Muscle layer of colon (tissue), 2 donors: Measurements from ENCODE around the gene DMBX1.
A peak's percentile ranks its signal among the peaks of the same experiment; 100 is the strongest.

Experiments used
- H3K27ac ChIP-seq: one replicate; pipeline ENCODE4 v1.7.0; 2013; ENCODE audit warnings: low read depth, mild to moderate bottlenecking, low read length, moderate library complexity
- H3K27me3 ChIP-seq, 2 donors: one replicate each; pipeline ENCODE4 v1.7.0; 2013; ENCODE audit warnings: low read length in 2 of 2, mild to moderate bottlenecking in 2 of 2; ENCODE audit not compliant: insufficient read depth in 2 of 2, control insufficient read depth in 1 of 2
- H3K36me3 ChIP-seq: one replicate; pipeline ENCODE4 v1.7.0; 2013; ENCODE audit warnings: mild to moderate bottlenecking, low read length; ENCODE audit not compliant: insufficient read depth
- H3K4me1 ChIP-seq: one replicate; pipeline ENCODE4 v1.7.0; 2013; ENCODE audit warnings: mild to moderate bottlenecking, low read length; ENCODE audit not compliant: insufficient read depth
- H3K4me3 ChIP-seq, 2 donors: one replicate each; pipeline ENCODE4 v1.7.0; 2013; ENCODE audit warnings: low read length in 2 of 2, low read depth in 1 of 2, mild to moderate bottlenecking in 1 of 2, moderate library complexity in 1 of 2
- H3K9ac ChIP-seq: one replicate; pipeline ENCODE4 v1.7.0; 2013; ENCODE audit warnings: low read length
- H3K9me3 ChIP-seq: one replicate; pipeline ENCODE4 v1.7.0; 2013; ENCODE audit warnings: mild to moderate bottlenecking, low read length
- donor health status: abdominal sarcoma.
- donor health status: Adenocarcinoma of cecum.

Gene DMBX1

GRCh38 chr1:46487818-46488218 is 1.8 kb upstream of the DMBX1 start:
- no peak overlapping the region for H3K4me3 ChIP-seq
- no peaks in the 10 kb centered on the region for H3K9me3 ChIP-seq
- H3K9ac ChIP-seq, result no peak overlapping the region
- peaks cover 67 to 96% of the 10 kb centered on the region in 2 donors for H3K27me3 ChIP-seq
- H3K36me3 ChIP-seq, result no peaks in the 10 kb centered on the region
- peaks cover 6% of the 10 kb centered on the region for H3K4me1 ChIP-seq
- no peak overlapping the region for H3K27ac ChIP-seq

GRCh38 chr1:46488343-46489168 is 1.1 kb upstream of the DMBX1 start:
- peaks cover 68 to 96% of the 10 kb centered on the region in 2 donors for H3K27me3 ChIP-seq

GRCh38 chr1:46489169-46489637 is 433 bp upstream of the DMBX1 start:
- Histone ChIP-seq H3K4me1 (peaks cover 6% of the 10 kb centered on the region), H3K27me3 (peaks cover 68 to 96% of the 10 kb centered on the region in 2 donors), H3K36me3 (no peaks in the 10 kb centered on the region), H3K27ac (no peak overlapping the region), H3K4me3 (no peak overlapping the region), H3K9me3 (no peaks in the 10 kb centered on the region), H3K9ac (no peak overlapping the region)

More at GRCh38 chr1:46488343-46489168, 1.1 kb upstream of the DMBX1 start:
- Histone ChIP-seq H3K4me3 (no peak overlapping the region), H3K9me3 (no peaks in the 10 kb centered on the region), H3K27ac (no peak overlapping the region), H3K4me1 (peaks cover 6% of the 10 kb centered on the region), H3K36me3 (no peaks in the 10 kb centered on the region), H3K9ac (no peak overlapping the region)

- Histone ChIP-seq H3K4me3 (peak overlapping the region in 1 of 2 donors; percentile 43), H3K9me3 (no peaks in the 10 kb centered on the region), H3K4me1 (peaks cover 6% of the 10 kb centered on the region), H3K9ac (no peak overlapping the region), H3K27me3 (peaks cover 70 to 99% of the 10 kb centered on the region in 2 donors), H3K27ac (no peak overlapping the region), H3K36me3 (no peaks in the 10 kb centered on the region)
Observed at GRCh38 chr1:46490406-46490655, 695 bp downstream of the DMBX1 start.

DNA sequence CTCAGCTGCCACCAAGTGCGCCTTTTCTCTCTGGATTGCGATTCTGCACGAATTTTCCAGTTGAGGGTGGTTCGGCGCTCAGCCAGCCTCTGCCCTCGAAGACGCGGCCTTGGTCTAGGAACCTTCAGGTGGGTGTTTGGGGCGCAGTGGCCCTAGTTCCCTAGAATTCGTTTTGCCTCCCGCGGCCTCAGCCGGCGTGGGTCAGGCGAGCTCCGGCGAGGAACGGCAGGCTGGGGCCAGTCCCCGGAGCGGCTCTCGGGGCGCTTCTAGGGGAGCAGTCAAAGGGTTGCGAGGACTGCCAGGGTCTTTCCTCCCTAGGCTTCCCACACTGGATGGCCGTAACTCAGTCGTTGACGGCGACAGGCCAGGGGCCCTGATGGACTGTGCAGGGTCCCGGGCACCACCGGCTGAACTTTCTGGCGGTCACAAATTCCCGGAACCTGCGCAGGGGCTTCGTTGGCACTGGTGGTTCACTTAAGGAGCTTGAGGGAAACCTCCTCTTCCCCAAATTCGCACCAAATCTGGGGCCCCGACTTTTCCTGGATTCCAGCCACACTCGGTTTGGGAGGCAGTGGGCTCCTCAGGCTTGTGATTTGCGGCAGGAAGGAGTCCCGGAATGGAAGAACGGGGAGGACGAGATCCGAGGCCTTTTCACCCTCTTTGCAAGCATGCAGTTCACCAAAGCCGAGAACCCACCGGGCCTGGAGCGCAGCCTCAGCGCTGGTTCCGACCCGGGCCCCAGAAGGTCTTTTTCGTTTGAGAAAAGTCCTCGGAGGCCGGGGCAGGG is 1.2 kb downstream of the DMBX1 start:
- H3K9me3 ChIP-seq, result no peaks in the 10 kb centered on the region
- H3K36me3 ChIP-seq, result no peaks in the 10 kb centered on the region
- H3K27me3 ChIP-seq, result peaks cover 68 to 94% of the 10 kb centered on the region in 2 donors
- H3K4me3 ChIP-seq, result peak overlapping the region in 1 of 2 donors; percentile 43
- no peak overlapping the region for H3K27ac ChIP-seq
- no peak overlapping the region for H3K9ac ChIP-seq
- peaks cover 6% of the 10 kb centered on the region for H3K4me1 ChIP-seq

DNA sequence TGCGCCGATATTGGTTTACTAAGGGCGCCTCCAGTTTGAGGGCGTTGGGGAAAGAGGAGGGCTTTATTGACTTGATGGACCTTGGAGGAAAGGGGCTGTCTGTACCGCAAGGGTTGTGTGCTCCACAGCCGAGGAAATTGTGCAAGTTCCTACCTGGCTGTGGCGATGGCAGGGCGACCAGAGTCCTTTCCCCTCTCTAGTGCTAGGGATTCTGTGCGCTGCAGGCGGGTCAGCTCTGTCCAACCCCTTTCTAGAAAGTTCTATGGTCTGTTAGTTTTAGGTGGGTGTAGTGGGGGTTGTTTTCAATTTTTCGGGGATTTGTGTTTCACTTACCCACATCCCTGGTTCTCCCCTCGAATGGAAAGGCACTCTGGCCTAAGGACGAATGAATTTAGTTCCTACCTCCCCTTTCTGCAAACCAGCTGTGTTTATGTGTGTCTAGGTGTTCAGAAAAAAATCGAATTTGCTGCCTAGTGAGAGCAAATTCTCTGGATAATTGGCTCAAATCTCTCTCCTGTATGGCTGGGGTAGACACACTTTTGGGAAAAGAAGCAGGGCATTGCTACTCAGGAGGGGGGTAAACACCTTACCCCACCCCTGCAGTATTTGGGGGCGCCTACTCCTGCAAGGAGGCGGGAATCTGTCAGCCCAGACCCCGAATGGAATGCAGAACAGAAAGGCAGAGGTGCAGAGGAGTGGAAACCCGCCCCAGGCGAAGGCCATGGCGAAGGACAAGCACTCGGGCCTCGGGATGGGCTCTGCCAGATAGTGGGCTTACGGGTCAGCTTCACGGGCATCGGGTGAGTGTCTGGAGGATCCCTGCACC is 2.0 kb downstream of the DMBX1 start:
- no peaks in the 10 kb centered on the region for H3K9me3 ChIP-seq
- H3K9ac ChIP-seq, result no peak overlapping the region
- peaks cover 60 to 86% of the 10 kb centered on the region in 2 donors for H3K27me3 ChIP-seq
- H3K27ac ChIP-seq, result no peak overlapping the region
- peaks cover 6% of the 10 kb centered on the region for H3K4me1 ChIP-seq
- H3K4me3 ChIP-seq, result no peak overlapping the region
- no peaks in the 10 kb centered on the region for H3K36me3 ChIP-seq

DNA sequence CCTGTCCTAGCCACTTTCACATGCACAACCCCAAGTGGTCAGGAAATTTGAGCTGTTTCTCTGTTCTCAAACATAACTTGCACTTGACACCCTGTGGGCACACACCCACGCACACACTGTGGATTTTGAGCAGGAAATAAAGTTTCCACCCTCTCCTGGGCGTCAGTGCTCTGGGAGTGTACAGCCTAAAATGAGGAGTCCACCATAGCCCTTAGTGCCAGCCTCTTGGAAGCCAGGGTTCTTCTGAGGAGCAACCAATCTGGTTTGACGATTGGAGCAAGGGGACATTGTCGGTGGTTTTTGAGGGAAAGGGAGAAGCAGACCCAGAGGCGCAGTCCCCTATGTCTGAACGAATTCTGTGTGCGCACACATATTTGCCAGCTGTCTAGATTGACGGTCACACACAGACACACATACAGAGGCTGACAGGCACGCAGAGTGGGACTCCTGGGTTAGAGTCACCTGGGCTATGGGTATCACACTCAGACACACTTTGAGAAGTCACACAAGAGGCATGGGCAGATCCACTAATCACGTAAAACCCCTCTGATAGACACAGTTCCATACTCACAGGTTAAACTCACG is 2.7 kb downstream of the DMBX1 start:
- Histone ChIP-seq H3K36me3 (no peaks in the 10 kb centered on the region), H3K4me1 (peaks cover 6% of the 10 kb centered on the region), H3K4me3 (no peak overlapping the region), H3K27me3 (peaks cover 55 to 79% of the 10 kb centered on the region in 2 donors), H3K27ac (no peak overlapping the region), H3K9me3 (no peaks in the 10 kb centered on the region), H3K9ac (no peak overlapping the region)

DNA sequence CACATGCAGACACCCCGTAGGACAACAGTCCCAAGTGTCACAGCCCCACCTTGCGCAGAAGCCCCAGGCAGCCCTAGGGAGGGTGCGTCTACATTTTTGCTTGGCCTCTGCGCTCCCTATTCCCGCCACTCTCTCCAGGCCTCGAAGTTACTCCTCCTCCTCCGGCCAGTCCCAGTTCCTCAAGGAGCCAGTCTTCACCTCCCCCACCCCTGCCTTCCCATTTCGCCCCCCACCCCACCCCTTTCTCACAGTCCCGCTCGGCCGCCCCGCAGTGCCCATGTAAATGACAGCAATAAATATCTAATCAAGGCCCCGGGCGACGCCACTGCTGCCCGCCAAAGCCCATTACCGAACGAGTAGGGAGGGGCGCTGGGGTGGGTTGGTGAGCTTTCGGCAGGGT is 3.2 kb downstream of the DMBX1 start:
- H3K27ac ChIP-seq, result no peak overlapping the region
- peaks cover 6% of the 10 kb centered on the region for H3K4me1 ChIP-seq
- H3K36me3 ChIP-seq, result no peaks in the 10 kb centered on the region
- H3K27me3 ChIP-seq, result peaks cover 51 to 74% of the 10 kb centered on the region in 2 donors
- no peaks in the 10 kb centered on the region for H3K9me3 ChIP-seq
- no peak overlapping the region for H3K4me3 ChIP-seq
- H3K9ac ChIP-seq, result no peak overlapping the region

DNA sequence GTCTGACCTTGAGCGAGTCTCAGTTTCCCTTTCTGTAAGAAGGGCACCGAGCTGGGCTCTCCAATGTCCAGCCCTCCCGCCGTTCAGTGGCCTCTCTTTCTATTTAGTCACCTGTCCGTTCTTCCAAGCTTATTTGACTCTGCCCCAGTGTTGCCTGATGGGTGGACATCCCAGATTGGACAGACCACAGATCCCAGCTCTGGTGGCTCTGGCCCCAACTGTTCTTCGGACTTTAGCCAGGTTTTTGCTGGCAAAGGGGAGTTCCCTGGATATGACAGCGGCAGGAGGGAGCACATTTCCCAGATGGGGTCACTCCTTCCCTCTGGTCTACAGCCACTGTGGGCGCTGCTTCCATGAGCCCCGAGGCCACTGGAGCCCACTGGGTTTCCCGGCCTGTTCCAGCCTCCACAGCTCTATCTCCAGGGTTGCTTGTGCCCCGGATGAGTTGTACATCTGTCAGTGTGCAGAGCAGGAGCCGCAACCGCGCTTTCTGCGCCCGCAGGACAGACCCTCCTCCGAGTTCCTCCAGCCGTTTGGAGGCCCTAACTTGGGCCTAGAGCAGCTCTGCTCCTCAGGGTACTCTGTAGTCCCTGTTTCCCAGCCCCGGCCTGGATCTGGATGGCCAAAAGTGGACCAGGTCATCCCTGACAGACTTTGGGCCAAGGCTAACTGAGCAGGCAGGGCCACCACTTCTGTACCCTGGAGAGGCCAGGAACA is 3.8 kb downstream of the DMBX1 start:
- no peak overlapping the region for H3K27ac ChIP-seq
- peaks cover 6% of the 10 kb centered on the region for H3K4me1 ChIP-seq
- no peak overlapping the region for H3K9ac ChIP-seq
- no peaks in the 10 kb centered on the region for H3K36me3 ChIP-seq
- no peak overlapping the region for H3K4me3 ChIP-seq
- H3K27me3 ChIP-seq, result peaks cover 49 to 68% of the 10 kb centered on the region in 2 donors
- no peaks in the 10 kb centered on the region for H3K9me3 ChIP-seq

DNA sequence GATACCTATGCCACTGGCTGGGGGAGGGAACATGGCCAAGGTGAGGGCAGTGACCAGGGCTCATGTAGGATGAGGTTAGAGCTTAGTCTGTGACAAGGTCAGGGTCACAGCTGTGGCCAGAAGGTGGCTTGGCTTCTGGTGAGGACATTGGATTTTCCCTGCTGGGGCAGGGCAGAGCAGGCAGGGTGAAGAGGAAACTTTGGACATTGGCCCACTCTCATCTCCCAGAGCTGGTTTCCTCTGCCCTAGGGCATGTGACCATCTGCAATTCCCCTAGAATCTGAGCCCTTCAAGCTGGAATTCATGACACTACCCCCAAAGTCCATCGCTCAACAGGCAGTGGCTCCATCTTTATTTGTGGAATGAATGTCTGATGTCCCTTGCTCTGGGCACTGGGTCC is 5.3 kb downstream of the DMBX1 start:
- H3K36me3 ChIP-seq, result no peaks in the 10 kb centered on the region
- peaks cover 35 to 54% of the 10 kb centered on the region in 2 donors for H3K27me3 ChIP-seq
- H3K9ac ChIP-seq, result no peak overlapping the region
- H3K4me3 ChIP-seq, result no peak overlapping the region
- no peak overlapping the region for H3K27ac ChIP-seq
- H3K9me3 ChIP-seq, result no peaks in the 10 kb centered on the region
- H3K4me1 ChIP-seq, result peaks cover 4% of the 10 kb centered on the region
